K562 (cell line): ENCODE data around the gene AGAP3. TPM values are rescaled to one million over a fixed set of nuclear protein-coding genes. Genes with fewer than 3 reads are reported as not detected.

Source experiments
- ATAC-seq: fragments of 200-7000 bp; cut with Tn5 transposase; 3 replicates; pipeline ENCODE4 v1.9.1; 2020; ENCODE audit warnings: moderate library complexity
- BruUV-seq: library from RNA; stranded (reverse); fragments of 400-500 nt; replicated peaks from 2 replicates; lab custom pipeline; 2021; lab: Mats Ljungman, UMichigan
- CTCF ChIA-PET: fragments of 300-600 bp; formaldehyde crosslinking; extraction: SDS; loops from one replicate; lab custom pipeline; 2021; ENCODE audit warnings: low intra/inter-chr PET ratio; lab: Yijun Ruan, JAX
- POLR2A ChIA-PET: fragments of 300-600, 350-650 bp; sonication (Branson Sonifier 250); formaldehyde crosslinking; extraction: SDS; loops from one replicate; lab custom pipeline; 2021; ENCODE audit warnings: antibody characterized with exemption, inconsistent platforms; lab: Yijun Ruan, JAX
- DNase-seq, 4 experiments: peaks; one replicate each; pipeline versions ENCODE4 v3.0.0 to v3.0.0-alpha.2; 2011 to 2018; ENCODE audit warnings: low spot score in 3 of 4, mixed read lengths in 3 of 4; ENCODE audit errors: extremely low read depth in 1 of 4
- FAIRE-seq: peaks from 2 replicates; lab custom pipeline; 2011; peaks lifted over from hg19 to GRCh38; lab: Jason Lieb, UNC
- H2AFZ ChIP-seq: 2 replicates; pipeline ENCODE4 v1.6.0; 2011; ENCODE audit warnings: low read depth, low read length, control low read depth, inconsistent platforms
- H3K27ac ChIP-seq: fragments of 200-600 bp; 3 replicates; pipeline ENCODE4 v1.8.0; 2011; ENCODE audit warnings: low read depth, mild to moderate bottlenecking, control low read depth, inconsistent platforms, low read length, moderate library complexity, mixed read lengths; ENCODE audit errors: extremely low read depth
- H3K27me3 ChIP-seq, 2 experiments: fragments of 300-600 bp in 1 of 2; 2 replicates in 1 of 2; 3 replicates in 1 of 2; pipeline versions ENCODE4 v1.6.0 to v1.8.0; 2011; ENCODE audit warnings: inconsistent platforms in 2 of 2, low read length in 2 of 2, mild to moderate bottlenecking in 1 of 2, mixed read lengths in 1 of 2, moderate library complexity in 1 of 2; ENCODE audit not compliant: control insufficient read depth in 2 of 2, insufficient read depth in 2 of 2
- H3K36me3 ChIP-seq: fragments of 300-600 bp; 3 replicates; pipeline ENCODE4 v1.8.0; 2011; ENCODE audit warnings: mild to moderate bottlenecking, low read length, inconsistent platforms; ENCODE audit not compliant: control insufficient read depth, insufficient read depth
- H3K4me1 ChIP-seq, 2 experiments: fragments of 200-600 bp in 1 of 2; replicated peaks in 1 of 2; 2 replicates in 1 of 2; 3 replicates in 1 of 2; pipeline versions ENCODE4 v1.5.1 to v1.8.0; 2011; ENCODE audit warnings: inconsistent platforms in 2 of 2, low read length in 2 of 2, mild to moderate bottlenecking in 1 of 2, mixed read lengths in 1 of 2, moderate library complexity in 1 of 2; ENCODE audit not compliant: control insufficient read depth in 2 of 2, insufficient read depth in 2 of 2
- H3K4me2 ChIP-seq: 2 replicates; pipeline ENCODE4 v1.6.1; 2011; ENCODE audit warnings: low read length, control low read depth, inconsistent platforms, mixed read lengths; ENCODE audit not compliant: insufficient read depth
- H3K4me3 ChIP-seq: fragments of 200-600 bp; sonication (generic), shearing (Covaris generic); 2 replicates; pipeline ENCODE4 v1.5.1; 2016; ENCODE audit warnings: control low read depth, inconsistent platforms
- H3K79me2 ChIP-seq: fragments of 200-600 bp; 3 replicates; pipeline ENCODE4 v1.8.0; 2011; ENCODE audit warnings: low read length, inconsistent platforms; ENCODE audit not compliant: control insufficient read depth, insufficient read depth
- H3K9ac ChIP-seq, 2 experiments: 2 replicates each; pipeline versions ENCODE4 v1.6.0 to v1.6.1; 2011; ENCODE audit warnings: low read depth in 2 of 2, low read length in 2 of 2, control low read depth in 1 of 2, inconsistent platforms in 1 of 2, mild to moderate bottlenecking in 1 of 2, mixed read lengths in 1 of 2; ENCODE audit not compliant: insufficient read depth in 1 of 2
- H3K9me1 ChIP-seq: one replicate; pipeline ENCODE4 v1.6.0; 2011; ENCODE audit warnings: inconsistent platforms, mild to moderate bottlenecking, low read length, moderate library complexity; ENCODE audit not compliant: control insufficient read depth, insufficient read depth
- H3K9me3 ChIP-seq: replicated peaks from 2 replicates; pipeline ENCODE4 v1.5.1; 2011; ENCODE audit warnings: low read depth, low read length, inconsistent platforms; ENCODE audit not compliant: control insufficient read depth, insufficient read depth
- H4K20me1 ChIP-seq: replicated peaks from 2 replicates; pipeline ENCODE4 v1.6.1; 2011; ENCODE audit warnings: low read length, inconsistent platforms, mixed read lengths; ENCODE audit not compliant: control insufficient read depth, insufficient read depth
- ARID2 ChIP-seq: fragments of 450-650 bp; IDR thresholded peaks from 2 replicates; pipeline ENCODE4 v1.6.1; 2017; ENCODE audit warnings: antibody characterized with exemption, mild to moderate bottlenecking
- BDP1 ChIP-seq: IDR thresholded peaks from 3 replicates; pipeline ENCODE4 v1.6.1; 2011; ENCODE audit not compliant: insufficient read length, insufficient read depth
- CBX1 ChIP-seq: sonication (generic); IDR thresholded peaks from 2 replicates; pipeline ENCODE4 v1.6.1; 2016; ENCODE audit warnings: antibody characterized with exemption, low read depth, mild to moderate bottlenecking
- E2F3 ChIP-seq: fragments of 250-450 bp; sonication (Bioruptor Pico); IDR thresholded peaks from 2 replicates; pipeline ENCODE4 v1.4.0; 2020; ENCODE audit warnings: mild to moderate bottlenecking
- HEY1 ChIP-seq: fragments of 250-450 bp; sonication (Bioruptor Pico); IDR thresholded peaks from 2 replicates; pipeline ENCODE4 v1.5.0; 2020; ENCODE audit warnings: mild to moderate bottlenecking, moderate library complexity, borderline replicate concordance
- LCOR ChIP-seq: sonication (generic); formaldehyde crosslinking; IDR thresholded peaks from 2 replicates; pipeline ENCODE4 v1.8.0; 2022; ENCODE audit warnings: mild to moderate bottlenecking, missing genetic modification reagents
- MYNN ChIP-seq, 2 experiments: sonication (generic); formaldehyde crosslinking in 1 of 2; IDR thresholded peaks; 2 replicates each; pipeline versions ENCODE4 v1.5.0 to v1.6.1; 2016 to 2020; ENCODE audit warnings: antibody characterized with exemption in 1 of 2, missing genetic modification reagents in 1 of 2
- NEUROD1 ChIP-seq: fragments of 150-350 bp; IDR thresholded peaks from 2 replicates; pipeline ENCODE4 v1.6.1; 2014; ENCODE audit warnings: borderline replicate concordance, low read length, low read depth; ENCODE audit not compliant: partially characterized antibody
- SMC3 ChIP-seq: conservative IDR thresholded peaks from 2 replicates; pipeline ENCODE4 v1.6.1; 2011; ENCODE audit warnings: low read depth, low read length, improper control_type of control experiment; ENCODE audit not compliant: insufficient read depth
- XRCC5 ChIP-seq: fragments of 200-400 bp; formaldehyde crosslinking; IDR thresholded peaks from 2 replicates; pipeline ENCODE4 v1.6.1; 2017; ENCODE audit warnings: low read depth, mild to moderate bottlenecking, low read length
- ZNF263 ChIP-seq: sonication (generic); formaldehyde crosslinking; IDR thresholded peaks from 2 replicates; pipeline ENCODE4 v1.8.0; 2022; ENCODE audit warnings: mild to moderate bottlenecking, missing genetic modification reagents, borderline replicate concordance
- WGBS: fragments of 100-300 bp; shearing (Covaris generic); methylation state at CpG from one replicate; pipeline ENCODE4 v1.1.6; 2016; ENCODE audit warnings: low coverage, mixed read lengths; ENCODE audit not compliant: insufficient coverage; ENCODE audit errors: missing lambda C conversion rate; 5-methylcytosine and 5-hydroxymethylcytosine counted together
- in situ Hi-C: fragments of 300-500 bp; cut with MboI; formaldehyde crosslinking; loops from 4 replicates; pipeline ENCODE4 v1.15.0; 2018; ENCODE audit warnings: inconsistent platforms, mixed read lengths
- intact Hi-C: fragments of 100-400 bp; cut with micrococcal nuclease; formaldehyde crosslinking; loops from 2 replicates; pipeline ENCODE4 v1.14.2; 2022
- polyA plus RNA-seq, 8 experiments: library from polyadenylated mRNA; depleted of rRNA in 4 of 8; stranded (reverse) in 5 of 8; unstranded in 3 of 8; fragments of >200 nt; fragmentation: Nextera tagmentation in 2 of 8; fragmentation: Illumina TruSeq in 1 of 8; extraction: Ambion mirVana in 2 of 8; extraction: Trizol in 1 of 8; gene quantifications; 2 replicates each; pipeline versions ENCODE4 v1.2.1 to v1.2.3, GENCODE V29; 2011 to 2014; ENCODE audit warnings: inconsistent platforms in 1 of 8, missing spikeins in 1 of 8
- total RNA-seq, 7 experiments: library from RNA; depleted of rRNA in 6 of 7; stranded (reverse); fragments of >200 nt in 6 of 7; fragmentation: Illumina TruSeq in 2 of 7; extraction: Trizol in 2 of 7; gene quantifications; 2 replicates each; pipeline versions ENCODE4 v1.2.1 to v1.2.3, GENCODE V29; 2011 to 2021; ENCODE audit warnings: low replicate concordance in 1 of 7
- TF ChIP-seq, protein P1 (sequence below): fragments of 250-450 bp; sonication (Bioruptor Pico); IDR thresholded peaks from 2 replicates; pipeline ENCODE4 v1.9.0; 2021; ENCODE audit warnings: mild to moderate bottlenecking, inconsistent platforms
- TF ChIP-seq, protein P2 (sequence below): fragments of 250-450 bp; sonication (Bioruptor Pico); IDR thresholded peaks from 2 replicates; pipeline ENCODE4 v1.4.0; 2020; ENCODE audit warnings: mild to moderate bottlenecking, moderate library complexity, borderline replicate concordance

AGAP3 gene
- total and polyA plus RNA-seq, 9 of the 15 experiments (the other 6 are each of a cell fraction or from before 2014, with no cell fraction given) = 3.4 to 208 (median 62.2) TPM

- Histone ChIP-seq H3K4me2 (no peak overlapping the region), H3K36me3 (peaks cover 43% of the 10 kb centered on the region; the same call in 2 of the 3 replicates), H3K27me3 (no peaks in the 10 kb centered on the region), H3K79me2 (peaks cover 86% of the 10 kb centered on the region), H4K20me1 (peaks cover 66% of the 10 kb centered on the region), H3K4me3 (no peak overlapping the region), H2AFZ (no peak overlapping the region), H3K4me1 (peaks cover 51 to 73% of the 10 kb centered on the region in 2 experiments), H3K27ac (no peak overlapping the region; the same call in 2 of the 3 replicates), H3K9ac (peak overlapping the region in 1 of 2 experiments; percentile 68; a peak in 2 of 4 replicates), H3K9me1 (peaks cover 19% of the 10 kb centered on the region), H3K9me3 (no peaks in the 10 kb centered on the region)
- WGBS = 42% methylated on average over 20 of the region's 20 CpGs
- no TSS peak for BruUV-seq
- DNase-seq (peak; percentile 88 to 93 (median 92)), FAIRE-seq (peak; percentile 87), ATAC-seq (peak; percentile 91)
- CTCF ChIA-PET = interaction anchor here (0.6 to 2.8 kb wide), 16 partner anchors 19 to 215 kb away, joined by 3 to 33 read pairs (median 4); partner anchors contain the start of genes ABCB8, AGAP3 and SLC4A2
- POLR2A ChIA-PET = interaction anchor here (0.9 to 1.6 kb wide), 6 partner anchors 16 to 127 kb away, joined by 3 to 7 read pairs (median 4); partner anchors contain the start of gene ABCB8
- intact Hi-C loops (loop anchor here (1.0 to 5.0 kb wide), 4 partner anchors 83 to 214 kb away; partner anchors contain the start of gene ABCB8), in situ Hi-C loops (no loop called here)
- TF ChIP-seq, protein P1, sequence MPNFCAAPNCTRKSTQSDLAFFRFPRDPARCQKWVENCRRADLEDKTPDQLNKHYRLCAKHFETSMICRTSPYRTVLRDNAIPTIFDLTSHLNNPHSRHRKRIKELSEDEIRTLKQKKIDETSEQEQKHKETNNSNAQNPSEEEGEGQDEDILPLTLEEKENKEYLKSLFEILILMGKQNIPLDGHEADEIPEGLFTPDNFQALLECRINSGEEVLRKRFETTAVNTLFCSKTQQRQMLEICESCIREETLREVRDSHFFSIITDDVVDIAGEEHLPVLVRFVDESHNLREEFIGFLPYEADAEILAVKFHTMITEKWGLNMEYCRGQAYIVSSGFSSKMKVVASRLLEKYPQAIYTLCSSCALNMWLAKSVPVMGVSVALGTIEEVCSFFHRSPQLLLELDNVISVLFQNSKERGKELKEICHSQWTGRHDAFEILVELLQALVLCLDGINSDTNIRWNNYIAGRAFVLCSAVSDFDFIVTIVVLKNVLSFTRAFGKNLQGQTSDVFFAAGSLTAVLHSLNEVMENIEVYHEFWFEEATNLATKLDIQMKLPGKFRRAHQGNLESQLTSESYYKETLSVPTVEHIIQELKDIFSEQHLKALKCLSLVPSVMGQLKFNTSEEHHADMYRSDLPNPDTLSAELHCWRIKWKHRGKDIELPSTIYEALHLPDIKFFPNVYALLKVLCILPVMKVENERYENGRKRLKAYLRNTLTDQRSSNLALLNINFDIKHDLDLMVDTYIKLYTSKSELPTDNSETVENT (CRISPR knock-in tag) = 0 out of 2 replicates have a peak, but pooled peaks have one; percentile 12
- TF ChIP-seq ARID2 (peak; percentile 49; the same call in 1 of the 2 replicates), MYNN (IDR thresholded peaks at IDR 0.05) (peak; percentile 61), MYNN (CRISPR knock-in tag; IDR thresholded peaks at IDR 0.05) (no peak), LCOR (CRISPR knock-in tag) (peak; percentile 84), HEY1 (CRISPR knock-in tag) (no peak), E2F3 (CRISPR knock-in tag) (0 out of 2 replicates have a peak, but pooled peaks have one; percentile 30), XRCC5 (peak; percentile 35; the same call in 1 of the 2 replicates), ZNF263 (peak; percentile 78), NEUROD1 (peak; percentile 27), CBX1 (peak; percentile 79; the same call in 1 of the 2 replicates), BDP1 (no peak), SMC3 (peak; percentile 96)
- TF ChIP-seq, protein P2, sequence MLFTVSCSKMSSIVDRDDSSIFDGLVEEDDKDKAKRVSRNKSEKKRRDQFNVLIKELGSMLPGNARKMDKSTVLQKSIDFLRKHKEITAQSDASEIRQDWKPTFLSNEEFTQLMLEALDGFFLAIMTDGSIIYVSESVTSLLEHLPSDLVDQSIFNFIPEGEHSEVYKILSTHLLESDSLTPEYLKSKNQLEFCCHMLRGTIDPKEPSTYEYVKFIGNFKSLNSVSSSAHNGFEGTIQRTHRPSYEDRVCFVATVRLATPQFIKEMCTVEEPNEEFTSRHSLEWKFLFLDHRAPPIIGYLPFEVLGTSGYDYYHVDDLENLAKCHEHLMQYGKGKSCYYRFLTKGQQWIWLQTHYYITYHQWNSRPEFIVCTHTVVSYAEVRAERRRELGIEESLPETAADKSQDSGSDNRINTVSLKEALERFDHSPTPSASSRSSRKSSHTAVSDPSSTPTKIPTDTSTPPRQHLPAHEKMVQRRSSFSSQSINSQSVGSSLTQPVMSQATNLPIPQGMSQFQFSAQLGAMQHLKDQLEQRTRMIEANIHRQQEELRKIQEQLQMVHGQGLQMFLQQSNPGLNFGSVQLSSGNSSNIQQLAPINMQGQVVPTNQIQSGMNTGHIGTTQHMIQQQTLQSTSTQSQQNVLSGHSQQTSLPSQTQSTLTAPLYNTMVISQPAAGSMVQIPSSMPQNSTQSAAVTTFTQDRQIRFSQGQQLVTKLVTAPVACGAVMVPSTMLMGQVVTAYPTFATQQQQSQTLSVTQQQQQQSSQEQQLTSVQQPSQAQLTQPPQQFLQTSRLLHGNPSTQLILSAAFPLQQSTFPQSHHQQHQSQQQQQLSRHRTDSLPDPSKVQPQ (CRISPR knock-in tag) = no peak
Observed at GRCh38 chr7:151110941-151111645, 24.8 kb downstream of the AGAP3 start.
